PC-3 (cell line): ENCODE results near the gene KIF13A. TPM values are rescaled to one million over a fixed set of nuclear protein-coding genes. Genes with fewer than 3 reads are reported as not detected.
A peak's percentile ranks its signal among the peaks of the same experiment; 100 is the strongest.

Experiments used
- ATAC-seq: fragments of 200-7000 bp; cut with Tn5 transposase; 2 replicates; pipeline ENCODE4 v1.9.1; 2020; ENCODE audit warnings: mild to moderate bottlenecking, moderate library complexity
- BruUV-seq: library from RNA; stranded (reverse); fragments of 400-500 nt; replicated peaks from 2 replicates; lab custom pipeline; 2021; lab: Mats Ljungman, UMichigan
- CTCF ChIA-PET: fragments of 300-600 bp; sonication (Branson Sonifier 250); formaldehyde crosslinking; loops from one replicate; lab custom pipeline; 2022; ENCODE audit warnings: antibody characterized with exemption; lab: Charles Lee
- POLR2A ChIA-PET: fragments of 300-600 bp; sonication (Branson Sonifier 250); formaldehyde crosslinking; loops from one replicate; lab custom pipeline; 2022; ENCODE audit warnings: antibody characterized with exemption; ENCODE audit not compliant: unreplicated experiment; lab: Charles Lee
- DNase-seq: peaks from one replicate; pipeline ENCODE4 v3.0.0-alpha.2; 2015
- H2AFZ ChIP-seq: fragments of 300-600 bp; sonication (generic); 2 replicates; pipeline ENCODE4 v1.6.0; 2016; ENCODE audit warnings: antibody characterized with exemption, low read length
- H3F3A ChIP-seq: fragments of 300-600 bp; sonication (generic); one replicate; pipeline ENCODE4 v1.6.0; 2017; ENCODE audit warnings: antibody characterized with exemption, low read length, control low read depth, mild to moderate bottlenecking; ENCODE audit not compliant: unreplicated experiment
- H3K27ac ChIP-seq: fragments of 300-600 bp; sonication (generic); 2 replicates; pipeline ENCODE4 v1.5.1; 2016; ENCODE audit warnings: mild to moderate bottlenecking, low read length
- H3K27me3 ChIP-seq: fragments of 300-600 bp; sonication (generic); 2 replicates; pipeline ENCODE4 v1.6.1; 2016; ENCODE audit warnings: low read length, mixed read lengths
- H3K36me3 ChIP-seq: fragments of 300-600 bp; sonication (generic); 2 replicates; pipeline ENCODE4 v1.6.1; 2016; ENCODE audit warnings: low read depth, mixed run types, low read length, mixed read lengths
- H3K4me1 ChIP-seq: fragments of 300-600 bp; sonication (generic); 2 replicates; pipeline ENCODE4 v1.5.1; 2016; ENCODE audit warnings: low read length; ENCODE audit not compliant: insufficient read depth
- H3K4me2 ChIP-seq: fragments of 300-600 bp; sonication (generic); 2 replicates; pipeline ENCODE4 v1.6.0; 2016; ENCODE audit warnings: low read length
- H3K4me3 ChIP-seq: fragments of 300-600 bp; sonication (generic); 2 replicates; pipeline ENCODE4 v1.5.1; 2016; ENCODE audit warnings: mild to moderate bottlenecking, low read length, mixed read lengths
- H3K79me2 ChIP-seq: fragments of 300-600 bp; sonication (generic); 2 replicates; pipeline ENCODE4 v1.6.1; 2017; ENCODE audit warnings: low read length, mixed read lengths
- H3K9ac ChIP-seq: fragments of 300-600 bp; sonication (generic); 2 replicates; pipeline ENCODE4 v1.6.0; 2016; ENCODE audit warnings: mild to moderate bottlenecking, low read length
- H3K9me2 ChIP-seq: fragments of 300-600 bp; sonication (generic); replicated peaks from 2 replicates; pipeline ENCODE4 v1.6.1; 2016; ENCODE audit warnings: mixed run types, low read length, mixed read lengths
- H3K9me3 ChIP-seq: fragments of 300-600 bp; sonication (generic); 2 replicates; pipeline ENCODE4 v1.6.1; 2016; ENCODE audit warnings: low read length, mixed read lengths
- H4K20me1 ChIP-seq: fragments of 300-600 bp; sonication (generic); 2 replicates; pipeline ENCODE4 v1.6.1; 2016; ENCODE audit warnings: low read length, mixed read lengths
- CTCF ChIP-seq: fragments of 300-600 bp; sonication (generic); conservative IDR thresholded peaks from 2 replicates; pipeline ENCODE4 v1.5.1; 2017; ENCODE audit warnings: antibody characterized with exemption, low read depth, mild to moderate bottlenecking, low read length
- EZH2 ChIP-seq: fragments of 300-600 bp; sonication (generic); IDR thresholded peaks from one replicate; pipeline ENCODE4 v1.6.1; 2017; ENCODE audit warnings: antibody characterized with exemption, mild to moderate bottlenecking, low read length; ENCODE audit not compliant: unreplicated experiment
- EZH2phosphoT487 ChIP-seq: fragments of 300-600 bp; sonication (generic); IDR thresholded peaks from 2 replicates; pipeline ENCODE4 v1.6.1; 2018; ENCODE audit warnings: mild to moderate bottlenecking, antibody characterized with exemption, low read length, borderline replicate concordance
- intact Hi-C: fragments of 100-400 bp; cut with micrococcal nuclease; formaldehyde crosslinking; loops from 2 replicates; pipeline ENCODE4 v1.9.0; 2023
- total RNA-seq: library from RNA; depleted of rRNA; stranded (reverse); fragments of >200 nt; gene quantifications from 2 replicates; pipeline ENCODE4 v1.2.3, GENCODE V29; 2014

The KIF13A gene
- total RNA-seq, 1 experiment from 2014 or later: 21.3 TPM

GRCh38 chr6:17828149-17828548 is 159.3 kb downstream of the KIF13A start:
- TF ChIP-seq EZH2: no peak
- Histone ChIP-seq H3K9ac (no peak overlapping the region), H3K79me2 (no peaks in the 10 kb centered on the region), H3K36me3 (peaks cover 16% of the 10 kb centered on the region; the same call in 1 of the 2 replicates), H3F3A (no peaks in the 10 kb centered on the region), H3K4me2 (no peak overlapping the region), H3K4me1 (peaks cover 13% of the 10 kb centered on the region; the same call in 1 of the 2 replicates), H3K4me3 (no peak overlapping the region), H3K27me3 (no peaks in the 10 kb centered on the region), H4K20me1 (no peaks in the 10 kb centered on the region), H2AFZ (no peak overlapping the region), H3K27ac (no peak overlapping the region), H3K9me3 (no peaks in the 10 kb centered on the region), H3K9me2 (no peaks in the 10 kb centered on the region)
- DNase-seq: no peak
- ChIA-PET CTCF (no interaction called here), POLR2A (no interaction called here)
- intact Hi-C loops: no loop called here
- no TSS peak for BruUV-seq
- ATAC-seq: no peak

GRCh38 chr6:17826301-17826700 is 161.1 kb downstream of the KIF13A start:
- intact Hi-C loops: no loop called here
- Histone ChIP-seq H3K4me3 (no peak overlapping the region), H2AFZ (no peak overlapping the region), H3K36me3 (peaks cover 16% of the 10 kb centered on the region; the same call in 1 of the 2 replicates), H3F3A (no peaks in the 10 kb centered on the region), H3K79me2 (no peaks in the 10 kb centered on the region), H3K4me2 (no peak overlapping the region), H3K4me1 (peaks cover 6% of the 10 kb centered on the region; the same call in 1 of the 2 replicates), H3K27ac (no peak overlapping the region), H3K9ac (no peak overlapping the region), H3K9me2 (no peaks in the 10 kb centered on the region), H3K9me3 (no peaks in the 10 kb centered on the region), H4K20me1 (no peaks in the 10 kb centered on the region), H3K27me3 (no peaks in the 10 kb centered on the region)
- no TSS peak for BruUV-seq
- DNase-seq: no peak
- no peak for ATAC-seq
- TF ChIP-seq CTCF: no peak
- TF ChIP-seq EZH2phosphoT487: no peak
- TF ChIP-seq EZH2: no peak
- CTCF ChIA-PET: no interaction called here
- POLR2A ChIA-PET: no interaction called here

GRCh38 chr6:17820055-17820454 is 167.4 kb downstream of the KIF13A start:
- no peaks in the 10 kb centered on the region for H3K36me3 ChIP-seq
- H3F3A ChIP-seq: no peaks in the 10 kb centered on the region
- H3K4me1 ChIP-seq: peaks cover 10% of the 10 kb centered on the region; the same call in 1 of the 2 replicates
- no peaks in the 10 kb centered on the region for H3K9me3 ChIP-seq
- TF ChIP-seq CTCF: no peak
- no peak for TF ChIP-seq EZH2phosphoT487
- no peak for TF ChIP-seq EZH2
- no peaks in the 10 kb centered on the region for H3K9me2 ChIP-seq
- no peak overlapping the region for H3K4me2 ChIP-seq
- no peaks in the 10 kb centered on the region for H3K27me3 ChIP-seq
- H3K79me2 ChIP-seq: no peaks in the 10 kb centered on the region
- no peak overlapping the region for H3K27ac ChIP-seq
- H3K4me3 ChIP-seq: no peak overlapping the region
- BruUV-seq: no TSS peak
- H3K9ac ChIP-seq: no peak overlapping the region
- intact Hi-C loops: no loop called here
- CTCF ChIA-PET: no interaction called here
- no peak overlapping the region for H2AFZ ChIP-seq
- ATAC-seq (peak; percentile 57), DNase-seq (peak; percentile 14)
- POLR2A ChIA-PET: no interaction called here
- no peaks in the 10 kb centered on the region for H4K20me1 ChIP-seq
